Neural crest cell (in vitro differentiated cells): ENCODE results near the gene PGM2. TPM values are rescaled to one million over a fixed set of nuclear protein-coding genes. Genes with fewer than 3 reads are reported as not detected.
"Not testable (repeated sequence)": the region's sequence is repeated elsewhere in the genome, so short reads cannot be mapped to it uniquely, and the experiment has no call there.

Source experiments
- DNase-seq: peaks from one replicate; pipeline ENCODE4 v3.0.0; 2021; ENCODE audit warnings: low read depth, mixed read lengths, low spot score
- H3K27ac Mint-ChIP-seq: one replicate; pipeline ENCODE4 v1.8.0; 2021; ENCODE audit warnings: mild to moderate bottlenecking, mixed read lengths; ENCODE audit not compliant: unreplicated experiment
- H3K27me3 Mint-ChIP-seq: 2 replicates; pipeline ENCODE4 v1.8.0; 2021; ENCODE audit warnings: low read depth, mild to moderate bottlenecking, mixed read lengths
- H3K36me3 Mint-ChIP-seq: 2 replicates; pipeline ENCODE4 v1.8.0; 2021; ENCODE audit warnings: low read depth, mild to moderate bottlenecking, mixed read lengths
- H3K4me1 Mint-ChIP-seq: 2 replicates; pipeline ENCODE4 v1.8.0; 2021; ENCODE audit warnings: mixed read lengths
- H3K4me3 Mint-ChIP-seq: one replicate; pipeline ENCODE4 v1.8.0; 2021; ENCODE audit warnings: mild to moderate bottlenecking, mixed read lengths
- H3K9me3 Mint-ChIP-seq: 2 replicates; pipeline ENCODE4 v1.8.0; 2021; ENCODE audit warnings: mixed read lengths
- CTCF ChIP-seq: fragments of 200-600 bp; sonication (generic); conservative IDR thresholded peaks from 2 replicates; pipeline ENCODE4 v1.5.0; 2021; ENCODE audit warnings: antibody characterized with exemption, mild to moderate bottlenecking
- total RNA-seq: library from RNA; stranded (reverse); gene quantifications from 2 replicates; pipeline ENCODE4 v1.2.1, GENCODE V29; 2021

The PGM2 gene
- total RNA-seq, 1 donor from 2014 or later = 28.5 TPM

GRCh38 chr4:37816719-37817118 is 9.8 kb upstream of the PGM2 start:
- Mint-ChIP-seq H3K36me3 (peaks cover 5% of the 10 kb centered on the region), H3K27me3 (no peaks in the 10 kb centered on the region), H3K4me3 (no peak overlapping the region), H3K4me1 (peaks cover 6% of the 10 kb centered on the region), H3K9me3 (peaks cover 5% of the 10 kb centered on the region), H3K27ac (no peak overlapping the region)
- DNase-seq = no peak
- TF ChIP-seq CTCF = no peak

- no peak for TF ChIP-seq CTCF
- DNase-seq = no peak
- Mint-ChIP-seq H3K27ac (no peak overlapping the region), H3K4me3 (no peak overlapping the region), H3K4me1 (peaks cover 6% of the 10 kb centered on the region), H3K9me3 (peaks cover 5% of the 10 kb centered on the region), H3K27me3 (no peaks in the 10 kb centered on the region), H3K36me3 (peaks cover 5% of the 10 kb centered on the region)
These were observed 7.7 kb upstream of the PGM2 start for GRCh38 chr4:37818752-37819151.

- H3K27ac Mint-ChIP-seq, H3K27me3 Mint-ChIP-seq, H3K4me3 Mint-ChIP-seq, H3K4me1 Mint-ChIP-seq, DNase-seq, H3K9me3 Mint-ChIP-seq, H3K36me3 Mint-ChIP-seq: not testable (repeated sequence)
These were observed 6.0 kb upstream of the PGM2 start for GRCh38 chr4:37820458-37820857.

GRCh38 chr4:37821953-37822605 is 4.4 kb upstream of the PGM2 start:
- peaks cover 14% of the 10 kb centered on the region for H3K4me1 Mint-ChIP-seq
- H3K27me3 Mint-ChIP-seq = peaks cover 9% of the 10 kb centered on the region
- peaks cover 5% of the 10 kb centered on the region for H3K9me3 Mint-ChIP-seq
- peak overlapping the region; percentile 5 for H3K4me3 Mint-ChIP-seq
- H3K36me3 Mint-ChIP-seq = peaks cover 5% of the 10 kb centered on the region
- DNase-seq = no peak
- no peak overlapping the region for H3K27ac Mint-ChIP-seq
- TF ChIP-seq CTCF = no peak

- Mint-ChIP-seq H3K4me1 (peaks cover 29% of the 10 kb centered on the region), H3K4me3 (peak overlapping the region; percentile 88)
- H3K9me3 Mint-ChIP-seq, H3K27ac Mint-ChIP-seq, H3K36me3 Mint-ChIP-seq, H3K27me3 Mint-ChIP-seq, DNase-seq: not testable (repeated sequence)
- TF ChIP-seq CTCF = peak; percentile 48
These were observed 985 bp upstream of the PGM2 start for GRCh38 chr4:37825501-37825900.

- Mint-ChIP-seq H3K27ac (no peak overlapping the region), H3K4me3 (peak overlapping the region; percentile 88), H3K9me3 (no peaks in the 10 kb centered on the region), H3K27me3 (peaks cover 9% of the 10 kb centered on the region), H3K36me3 (peaks cover 3% of the 10 kb centered on the region), H3K4me1 (peaks cover 29% of the 10 kb centered on the region)
- DNase-seq = peak; percentile 12
- no peak for TF ChIP-seq CTCF
These were observed 555 bp upstream of the PGM2 start for GRCh38 chr4:37825968-37826294.
